ENCODE data around the gene MACROD2.

Gene MACROD2

DNA sequence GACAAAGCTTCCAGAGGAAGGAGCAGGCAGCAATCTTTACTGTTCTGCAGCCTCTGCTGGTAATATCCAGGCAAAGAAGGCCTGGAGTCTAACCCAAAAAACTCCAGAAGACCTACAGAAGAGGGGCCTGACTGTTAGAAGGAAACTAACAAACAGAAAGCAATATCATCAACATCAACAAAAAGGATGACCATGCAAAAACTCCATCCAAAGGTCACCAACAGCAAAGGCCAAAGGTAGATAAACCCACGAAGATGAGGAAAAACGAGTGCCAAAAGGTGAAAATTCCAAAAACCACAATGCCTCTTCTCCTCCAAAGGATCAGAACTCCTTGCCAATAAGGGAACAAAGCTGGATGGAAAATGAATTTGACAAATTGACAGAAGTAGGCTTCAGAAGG lies 811.9 kb downstream of the MACROD2 start:
- H3K9me3 ChIP-seq (replicated peaks; ENCODE audit: low read length): no peaks in the 10 kb centered on the region
- H3K9ac ChIP-seq (ENCODE audit: low read depth, low read length): no peak overlapping the region
- H3K4me1 ChIP-seq (ENCODE audit: control insufficient read depth, insufficient read depth, low read length): no peaks in the 10 kb centered on the region
- H3K27me3 ChIP-seq (ENCODE audit: control insufficient read depth, insufficient read depth, low read length): peaks cover 7% of the 10 kb centered on the region
- H3K4me3 ChIP-seq (ENCODE audit: low read length): no peak overlapping the region
- no peak overlapping the region for H3K4me2 ChIP-seq (ENCODE audit: low read length)
- no peaks in the 10 kb centered on the region for H3K36me3 ChIP-seq (ENCODE audit: insufficient read depth, low read length)

DNA sequence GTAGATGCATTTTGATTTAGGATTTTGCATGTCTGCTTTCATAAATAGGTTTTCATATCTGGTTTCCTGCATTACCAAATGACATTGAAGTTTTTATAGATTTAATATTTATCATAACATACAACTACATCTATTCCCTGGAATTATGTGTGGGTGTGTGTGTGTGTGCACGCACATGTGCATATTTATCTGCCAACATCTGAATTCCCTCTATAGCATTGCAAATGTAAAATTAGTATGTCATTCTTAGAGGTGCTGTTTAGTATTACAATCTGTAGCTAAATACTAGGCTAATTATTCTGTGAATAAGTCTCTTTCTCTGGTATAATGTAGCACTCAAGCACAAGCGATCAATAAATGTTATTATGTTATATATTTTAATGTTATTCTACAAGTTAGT lies 820.0 kb downstream of the MACROD2 start:
- H3K9me3 ChIP-seq (replicated peaks; ENCODE audit: low read length): no peaks in the 10 kb centered on the region
- H3K36me3 ChIP-seq (ENCODE audit: insufficient read depth, low read length): no peaks in the 10 kb centered on the region
- no peaks in the 10 kb centered on the region for H3K27me3 ChIP-seq (ENCODE audit: control insufficient read depth, insufficient read depth, low read length)
- no peak overlapping the region for H3K4me3 ChIP-seq (ENCODE audit: low read length)
- no peak overlapping the region for H3K4me2 ChIP-seq (ENCODE audit: low read length)
- no peak overlapping the region for H3K9ac ChIP-seq (ENCODE audit: low read depth, low read length)
- no peaks in the 10 kb centered on the region for H3K4me1 ChIP-seq (ENCODE audit: control insufficient read depth, insufficient read depth, low read length)

DNA sequence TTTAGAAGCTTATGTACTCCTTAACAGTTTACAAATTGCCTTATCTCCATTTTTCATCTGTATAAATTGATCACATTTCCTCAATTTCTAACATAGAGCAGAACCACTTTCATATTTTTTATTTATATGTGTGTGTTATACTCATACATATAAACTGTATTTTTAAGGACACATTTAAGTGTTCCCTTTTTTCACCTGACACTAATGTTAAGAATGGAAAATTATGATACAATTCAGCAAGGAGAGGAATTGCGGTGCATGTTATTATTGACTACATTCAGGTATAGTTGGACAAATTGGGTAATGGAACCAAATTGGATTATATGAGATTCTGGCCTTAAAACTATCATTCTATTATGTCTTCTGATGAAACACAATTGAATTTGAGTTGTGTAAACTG lies 821.2 kb downstream of the MACROD2 start:
- no peaks in the 10 kb centered on the region for H3K4me1 ChIP-seq (ENCODE audit: control insufficient read depth, insufficient read depth, low read length)
- H3K36me3 ChIP-seq (ENCODE audit: insufficient read depth, low read length): no peaks in the 10 kb centered on the region
- no peaks in the 10 kb centered on the region for H3K27me3 ChIP-seq (ENCODE audit: control insufficient read depth, insufficient read depth, low read length)
- H3K9ac ChIP-seq (ENCODE audit: low read depth, low read length): no peak overlapping the region
- H3K4me2 ChIP-seq (ENCODE audit: low read length): no peak overlapping the region
- H3K4me3 ChIP-seq (ENCODE audit: low read length): no peak overlapping the region
- H3K9me3 ChIP-seq (replicated peaks; ENCODE audit: low read length): no peaks in the 10 kb centered on the region

DNA sequence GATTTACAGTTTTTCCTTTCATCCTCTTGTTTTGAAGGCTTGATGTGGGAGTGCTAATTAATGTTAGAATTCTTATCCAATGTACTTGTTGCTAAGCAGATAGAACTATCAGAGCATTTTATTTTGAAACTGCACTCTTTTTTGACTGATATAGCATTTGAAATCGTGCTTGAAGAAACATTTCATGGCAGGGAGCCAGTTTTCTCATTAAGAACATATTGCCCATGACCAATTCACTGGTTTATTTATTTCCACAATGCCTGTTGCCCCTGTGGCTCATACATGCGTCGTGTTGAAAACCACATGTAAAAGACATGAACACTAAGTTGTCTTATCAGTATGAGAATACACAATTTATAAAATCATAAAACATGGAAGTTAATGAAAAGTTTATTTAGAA lies 821.8 kb downstream of the MACROD2 start:
- H3K4me1 ChIP-seq (ENCODE audit: control insufficient read depth, insufficient read depth, low read length): no peaks in the 10 kb centered on the region
- H3K4me3 ChIP-seq (ENCODE audit: low read length): no peak overlapping the region
- no peak overlapping the region for H3K4me2 ChIP-seq (ENCODE audit: low read length)
- no peaks in the 10 kb centered on the region for H3K27me3 ChIP-seq (ENCODE audit: control insufficient read depth, insufficient read depth, low read length)
- no peak overlapping the region for H3K9ac ChIP-seq (ENCODE audit: low read depth, low read length)
- H3K9me3 ChIP-seq (replicated peaks; ENCODE audit: low read length): no peaks in the 10 kb centered on the region
- no peaks in the 10 kb centered on the region for H3K36me3 ChIP-seq (ENCODE audit: insufficient read depth, low read length)

DNA sequence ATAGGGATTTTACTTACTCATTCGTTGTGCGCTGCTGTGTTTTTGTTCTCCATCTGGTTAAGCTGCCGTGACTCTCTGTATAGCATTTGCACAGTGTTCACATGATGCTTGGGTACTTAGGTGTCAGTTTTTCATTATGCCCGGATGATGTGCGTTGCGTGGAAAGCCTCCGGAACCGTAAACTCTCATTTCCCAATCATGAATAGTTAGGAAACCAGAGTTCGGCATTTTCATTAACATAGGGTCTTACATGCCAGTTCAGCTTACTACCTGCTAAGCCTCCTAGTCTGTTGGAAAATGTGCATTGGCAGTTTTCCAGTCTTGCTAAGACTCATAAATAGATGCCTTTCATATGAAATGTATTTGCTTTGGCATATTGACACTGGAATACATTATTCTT lies 825.5 kb downstream of the MACROD2 start:
- no peaks in the 10 kb centered on the region for H3K36me3 ChIP-seq (ENCODE audit: insufficient read depth, low read length)
- H3K9ac ChIP-seq (ENCODE audit: low read depth, low read length): no peak overlapping the region
- no peak overlapping the region for H3K4me2 ChIP-seq (ENCODE audit: low read length)
- no peaks in the 10 kb centered on the region for H3K9me3 ChIP-seq (replicated peaks; ENCODE audit: low read length)
- H3K27me3 ChIP-seq (ENCODE audit: control insufficient read depth, insufficient read depth, low read length): no peaks in the 10 kb centered on the region
- H3K4me1 ChIP-seq (ENCODE audit: control insufficient read depth, insufficient read depth, low read length): no peaks in the 10 kb centered on the region
- no peak overlapping the region for H3K4me3 ChIP-seq (ENCODE audit: low read length)

DNA sequence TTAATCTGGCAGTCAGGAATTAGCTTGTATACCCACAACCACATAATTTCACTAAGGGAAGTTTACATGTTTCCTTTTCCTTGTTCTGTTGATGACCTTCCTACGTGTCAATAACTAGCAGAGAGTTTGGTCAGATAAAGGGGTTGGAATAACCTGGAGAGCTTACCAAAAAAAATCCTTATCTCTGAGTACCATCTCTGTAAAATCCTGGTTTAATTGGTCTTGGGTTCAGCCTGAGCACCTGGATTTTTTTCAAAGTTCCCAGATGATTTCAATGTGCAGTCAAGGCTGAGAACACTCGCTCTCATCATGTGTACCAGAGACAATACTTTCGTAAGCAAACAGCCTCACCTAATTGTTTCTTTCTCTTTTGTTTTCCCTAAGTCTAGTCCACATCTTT lies 825.9 kb downstream of the MACROD2 start:
- Histone ChIP-seq H3K27me3 (ENCODE audit: control insufficient read depth, insufficient read depth, low read length) (no peaks in the 10 kb centered on the region), H3K4me2 (ENCODE audit: low read length) (no peak overlapping the region), H3K4me3 (ENCODE audit: low read length) (no peak overlapping the region), H3K36me3 (ENCODE audit: insufficient read depth, low read length) (no peaks in the 10 kb centered on the region), H3K4me1 (ENCODE audit: control insufficient read depth, insufficient read depth, low read length) (no peaks in the 10 kb centered on the region), H3K9me3 (replicated peaks; ENCODE audit: low read length) (no peaks in the 10 kb centered on the region), H3K9ac (ENCODE audit: low read depth, low read length) (no peak overlapping the region)

DNA sequence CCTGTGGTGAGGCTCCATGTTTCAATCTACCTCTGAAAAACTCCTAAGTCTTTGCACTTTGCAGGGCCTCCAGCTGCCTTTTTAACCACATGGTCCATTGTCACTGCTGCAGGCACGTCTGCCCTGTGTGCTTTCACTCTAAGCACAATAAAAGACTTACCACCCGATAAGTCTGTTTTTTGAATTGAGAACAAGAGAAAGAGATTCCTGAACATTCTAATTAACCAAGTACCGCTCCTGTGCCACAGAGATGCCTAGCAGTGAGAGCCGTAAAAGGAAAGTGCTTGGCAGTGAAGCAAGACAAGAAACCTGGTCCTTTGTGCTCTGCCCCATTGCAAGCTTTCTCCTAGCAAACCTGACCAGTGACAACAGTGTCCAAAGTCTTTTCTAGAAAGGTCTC lies 829.7 kb downstream of the MACROD2 start:
- H3K36me3 ChIP-seq (ENCODE audit: insufficient read depth, low read length): no peaks in the 10 kb centered on the region
- H3K9me3 ChIP-seq (replicated peaks; ENCODE audit: low read length): no peaks in the 10 kb centered on the region
- no peaks in the 10 kb centered on the region for H3K4me1 ChIP-seq (ENCODE audit: control insufficient read depth, insufficient read depth, low read length)
- peaks cover 5% of the 10 kb centered on the region for H3K27me3 ChIP-seq (ENCODE audit: control insufficient read depth, insufficient read depth, low read length)
- no peak overlapping the region for H3K4me2 ChIP-seq (ENCODE audit: low read length)
- no peak overlapping the region for H3K9ac ChIP-seq (ENCODE audit: low read depth, low read length)
- H3K4me3 ChIP-seq (ENCODE audit: low read length): no peak overlapping the region

DNA sequence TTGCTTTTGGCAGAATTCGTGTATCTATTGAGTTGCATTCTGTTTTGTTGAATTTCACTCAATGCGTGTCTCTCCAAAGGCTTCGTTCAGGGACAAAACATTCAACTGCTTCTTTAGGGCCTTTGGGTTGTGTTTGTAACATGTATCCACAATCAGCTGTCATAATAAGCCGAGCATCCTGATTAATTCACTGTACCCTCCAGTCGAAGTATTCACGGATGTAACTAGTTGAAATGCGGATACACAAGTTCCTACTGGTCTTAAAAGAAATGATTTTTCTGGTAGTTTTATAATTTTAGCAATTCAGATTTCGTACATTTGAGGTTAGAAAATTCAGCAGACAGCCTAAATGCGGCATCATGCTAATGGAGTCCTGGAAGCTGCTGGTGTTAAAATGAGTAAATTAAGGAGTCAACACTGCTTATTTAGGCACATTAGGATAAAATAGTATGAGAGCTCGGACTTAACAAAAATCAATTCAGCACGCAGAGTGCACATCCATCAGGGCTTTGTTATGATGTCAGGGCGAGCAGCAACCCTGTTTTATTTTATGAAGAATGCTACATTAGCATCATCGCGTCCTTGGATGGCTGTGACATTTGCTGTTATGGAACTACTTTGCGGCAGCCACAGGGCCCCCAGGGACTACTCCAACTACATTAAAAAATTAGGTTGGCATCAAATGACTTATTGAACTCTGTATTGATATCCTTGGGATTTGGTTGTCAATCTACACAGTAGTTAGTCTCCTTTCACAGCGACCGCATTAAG lies 831.4 kb downstream of the MACROD2 start:
- no peaks in the 10 kb centered on the region for H3K36me3 ChIP-seq (ENCODE audit: insufficient read depth, low read length)
- no peak overlapping the region for H3K4me3 ChIP-seq (ENCODE audit: low read length)
- H3K4me1 ChIP-seq (ENCODE audit: control insufficient read depth, insufficient read depth, low read length): no peaks in the 10 kb centered on the region
- H3K4me2 ChIP-seq (ENCODE audit: low read length): no peak overlapping the region
- no peak overlapping the region for H3K9ac ChIP-seq (ENCODE audit: low read depth, low read length)
- H3K27me3 ChIP-seq (ENCODE audit: control insufficient read depth, insufficient read depth, low read length): peaks cover 5% of the 10 kb centered on the region
- no peaks in the 10 kb centered on the region for H3K9me3 ChIP-seq (replicated peaks; ENCODE audit: low read length)

DNA sequence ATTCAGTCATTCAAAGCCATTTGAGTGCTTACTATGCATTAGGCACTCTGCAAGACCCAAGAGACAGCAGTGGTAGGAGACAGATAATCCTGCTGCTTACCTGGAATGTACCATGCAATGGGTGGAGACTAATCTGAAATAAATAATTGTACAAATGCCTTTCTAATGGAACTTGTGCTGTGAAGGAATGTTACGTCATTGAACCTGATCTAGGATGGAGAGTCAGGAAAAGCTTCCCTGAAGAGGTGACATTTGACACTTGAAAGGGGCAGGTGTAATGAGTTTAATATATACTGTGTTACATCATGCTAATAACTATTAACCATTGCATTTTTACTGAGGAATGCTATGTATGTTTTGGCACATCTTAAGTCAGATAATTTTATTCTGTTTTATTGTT lies 833.1 kb downstream of the MACROD2 start:
- H3K4me3 ChIP-seq (ENCODE audit: low read length): no peak overlapping the region
- no peaks in the 10 kb centered on the region for H3K4me1 ChIP-seq (ENCODE audit: control insufficient read depth, insufficient read depth, low read length)
- H3K36me3 ChIP-seq (ENCODE audit: insufficient read depth, low read length): no peaks in the 10 kb centered on the region
- H3K4me2 ChIP-seq (ENCODE audit: low read length): no peak overlapping the region
- peaks cover 5% of the 10 kb centered on the region for H3K27me3 ChIP-seq (ENCODE audit: control insufficient read depth, insufficient read depth, low read length)
- H3K9me3 ChIP-seq (replicated peaks; ENCODE audit: low read length): no peaks in the 10 kb centered on the region
- no peak overlapping the region for H3K9ac ChIP-seq (ENCODE audit: low read depth, low read length)

DNA sequence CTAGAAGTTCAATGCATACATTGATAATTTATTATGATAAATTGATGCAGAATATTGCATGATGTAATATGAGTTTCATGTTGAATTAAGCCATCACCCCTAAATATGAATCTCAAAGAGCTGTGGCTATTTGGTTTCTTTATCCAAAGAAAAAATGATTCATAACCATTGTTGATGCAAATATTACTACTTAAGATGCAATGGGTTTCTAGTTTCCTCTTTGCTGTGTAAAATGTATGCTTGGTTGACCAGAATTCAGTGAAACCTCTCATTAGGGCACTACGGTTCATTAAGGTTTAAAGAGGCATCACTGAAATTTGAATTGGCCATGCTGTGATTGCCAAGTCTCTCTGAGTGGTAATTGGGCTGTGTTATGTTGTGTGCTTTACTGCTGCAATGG lies 834.6 kb downstream of the MACROD2 start:
- Histone ChIP-seq H3K9me3 (replicated peaks; ENCODE audit: low read length) (no peaks in the 10 kb centered on the region), H3K36me3 (ENCODE audit: insufficient read depth, low read length) (no peaks in the 10 kb centered on the region), H3K4me1 (ENCODE audit: control insufficient read depth, insufficient read depth, low read length) (no peaks in the 10 kb centered on the region), H3K4me2 (ENCODE audit: low read length) (no peak overlapping the region), H3K9ac (ENCODE audit: low read depth, low read length) (no peak overlapping the region), H3K27me3 (ENCODE audit: control insufficient read depth, insufficient read depth, low read length) (peaks cover 5% of the 10 kb centered on the region), H3K4me3 (ENCODE audit: low read length) (no peak overlapping the region)

DNA sequence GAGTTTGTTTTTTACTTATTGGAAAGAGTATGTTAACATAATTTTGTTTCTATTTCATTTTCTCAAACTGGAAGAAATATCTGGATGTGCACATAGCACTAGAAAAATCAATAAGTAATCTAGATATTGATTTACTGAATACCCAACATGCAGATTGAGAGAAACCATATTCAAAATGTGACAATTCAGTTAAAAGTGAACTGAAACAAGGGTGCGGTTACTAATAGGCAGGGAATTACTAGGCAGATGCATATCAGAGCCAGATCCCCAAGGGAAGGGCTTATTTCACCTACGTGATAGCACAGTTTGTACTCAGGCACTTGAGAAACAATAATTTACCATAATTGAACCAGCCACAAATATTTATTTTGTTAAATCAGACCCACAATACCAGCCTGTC lies 835.1 kb downstream of the MACROD2 start:
- H3K4me3 ChIP-seq (ENCODE audit: low read length): no peak overlapping the region
- no peak overlapping the region for H3K4me2 ChIP-seq (ENCODE audit: low read length)
- no peak overlapping the region for H3K9ac ChIP-seq (ENCODE audit: low read depth, low read length)
- no peaks in the 10 kb centered on the region for H3K4me1 ChIP-seq (ENCODE audit: control insufficient read depth, insufficient read depth, low read length)
- peaks cover 9% of the 10 kb centered on the region for H3K27me3 ChIP-seq (ENCODE audit: control insufficient read depth, insufficient read depth, low read length)
- no peaks in the 10 kb centered on the region for H3K36me3 ChIP-seq (ENCODE audit: insufficient read depth, low read length)
- no peaks in the 10 kb centered on the region for H3K9me3 ChIP-seq (replicated peaks; ENCODE audit: low read length)

DNA sequence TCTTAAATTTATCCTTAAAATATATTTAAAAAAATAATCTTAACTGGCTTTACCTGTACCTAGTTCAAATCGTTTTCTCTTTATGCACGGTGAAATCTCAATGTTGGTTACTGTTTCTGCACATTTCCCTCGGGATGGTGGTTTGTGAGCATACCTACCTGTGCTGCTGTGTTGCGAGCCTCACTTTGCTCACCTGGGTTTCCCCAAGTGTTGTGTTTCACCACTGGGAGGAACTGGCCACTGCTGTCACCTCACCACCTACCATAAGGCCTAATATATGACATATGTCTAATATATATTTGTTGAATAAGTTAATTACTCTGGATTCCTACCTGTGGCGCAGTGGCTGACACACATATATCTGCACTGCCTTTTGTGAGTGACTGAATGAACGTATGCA lies 835.6 kb downstream of the MACROD2 start:
- peaks cover 13% of the 10 kb centered on the region for H3K27me3 ChIP-seq (ENCODE audit: control insufficient read depth, insufficient read depth, low read length)
- H3K4me2 ChIP-seq (ENCODE audit: low read length): no peak overlapping the region
- H3K9ac ChIP-seq (ENCODE audit: low read depth, low read length): no peak overlapping the region
- H3K9me3 ChIP-seq (replicated peaks; ENCODE audit: low read length): no peaks in the 10 kb centered on the region
- no peak overlapping the region for H3K4me3 ChIP-seq (ENCODE audit: low read length)
- no peaks in the 10 kb centered on the region for H3K36me3 ChIP-seq (ENCODE audit: insufficient read depth, low read length)
- no peaks in the 10 kb centered on the region for H3K4me1 ChIP-seq (ENCODE audit: control insufficient read depth, insufficient read depth, low read length)

All from skeletal muscle satellite cell (primary cell).